Gastroesophageal sphincter (tissue), 4 donors: ENCODE data around the gene RAD18. TPM values are rescaled to one million over a fixed set of nuclear protein-coding genes. Genes with fewer than 3 reads are reported as not detected.

Experiments
- ATAC-seq: fragments of 150-250 bp; one replicate; pipeline ENCODE4 v1.9.1; 2016; ENCODE audit warnings: mild to moderate bottlenecking, moderate library complexity
- H3K27ac ChIP-seq, 4 donors: fragments of 200-600 bp; sonication (generic) in 3 of 4; 1 replicate in 3 of 4; 2 replicates in 1 of 4; pipeline ENCODE4 v1.5.1; 2016 to 2019
- H3K27me3 ChIP-seq: fragments of 200-600 bp; sonication (generic); one replicate; pipeline ENCODE4 v1.5.1; 2019
- H3K36me3 ChIP-seq, 2 donors: fragments of 200-600 bp; sonication (generic); one replicate each; pipeline ENCODE4 v1.5.1; 2019; ENCODE audit warnings: control low read depth in 1 of 2
- H3K4me1 ChIP-seq, 3 donors: fragments of 200-600 bp; sonication (generic); 1 replicate in 2 of 3; 2 replicates in 1 of 3; pipeline ENCODE4 v1.5.1; 2016 to 2019; ENCODE audit warnings: control low read depth in 2 of 3
- H3K4me3 ChIP-seq, 2 donors: fragments of 200-600 bp; sonication (generic); one replicate each; pipeline ENCODE4 v1.5.1; 2019; ENCODE audit warnings: mild to moderate bottlenecking in 1 of 2, moderate library complexity in 1 of 2
- H3K9me3 ChIP-seq, 3 donors: fragments of 200-600 bp; sonication (generic); one replicate each; pipeline ENCODE4 v1.5.1; 2017 to 2019; ENCODE audit warnings: control low read depth in 2 of 3
- EP300 ChIP-seq: sonication (generic); formaldehyde crosslinking; IDR thresholded peaks from one replicate; pipeline ENCODE4 v1.6.1; 2017; ENCODE audit warnings: antibody characterized with exemption, mild to moderate bottlenecking
- POLR2A ChIP-seq, 2 donors: fragments of 450-650 bp; IDR thresholded peaks; one replicate each; pipeline ENCODE4 v1.6.1; 2017; ENCODE audit warnings: antibody characterized with exemption in 2 of 2, mild to moderate bottlenecking in 2 of 2, moderate library complexity in 1 of 2
- POLR2AphosphoS5 ChIP-seq: sonication (generic); formaldehyde crosslinking; IDR thresholded peaks from one replicate; pipeline ENCODE4 v1.6.1; 2017; ENCODE audit warnings: antibody characterized with exemption
- WGBS, 2 donors: methylation state at CpG; one replicate each; pipeline ENCODE4 v1.1.5; 2018; ENCODE audit warnings: low coverage in 1 of 2; 5-methylcytosine and 5-hydroxymethylcytosine counted together
- total RNA-seq, 4 donors: library from RNA; depleted of rRNA; stranded (reverse); fragments of >200 nt; gene quantifications; one replicate each; pipeline ENCODE4 v1.1.0, GENCODE V29; 2016
- TF ChIP-seq, protein P1 (sequence below), 4 experiments: fragments of 200-600 bp in 2 of 4; fragments of 450-650 bp in 2 of 4; sonication (generic) in 1 of 4; IDR thresholded peaks; one replicate each; pipeline ENCODE4 v1.5.1; 2017 to 2019; ENCODE audit warnings: antibody characterized with exemption in 4 of 4, mild to moderate bottlenecking in 2 of 4, moderate library complexity in 2 of 4

RAD18 gene
- total RNA-seq, 4 donors from 2014 or later, result 5.7 to 7.8 (median 6.6) TPM

GRCh38 chr3:8887435-8888300, 75.6 kb downstream of the RAD18 start:
- peaks cover 0 to 53% of the 10 kb centered on the region in 2 donors for H3K36me3 ChIP-seq

DNA sequence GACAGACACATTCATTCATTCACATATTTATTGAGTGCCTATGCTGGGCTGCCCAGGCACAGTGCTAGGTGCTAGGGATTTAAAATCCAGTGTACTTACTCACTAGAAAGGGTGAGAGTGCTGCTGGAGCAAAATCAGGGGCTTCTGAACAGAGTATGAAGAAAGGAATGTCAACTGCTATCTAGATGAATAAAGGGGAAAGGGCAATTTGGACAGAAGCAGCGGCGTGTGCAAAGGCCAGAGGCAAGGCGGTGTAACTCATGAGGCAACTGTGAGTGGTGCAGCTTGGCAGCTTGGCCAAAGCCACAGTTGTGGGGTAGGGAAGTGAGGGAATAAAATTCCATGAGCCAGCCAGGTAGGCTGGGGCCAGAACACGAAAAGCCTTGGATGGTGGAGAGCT, 76.7 kb downstream of the RAD18 start:
- no peak for ATAC-seq
- TF ChIP-seq POLR2AphosphoS5, result no peak
- TF ChIP-seq, protein P1, sequence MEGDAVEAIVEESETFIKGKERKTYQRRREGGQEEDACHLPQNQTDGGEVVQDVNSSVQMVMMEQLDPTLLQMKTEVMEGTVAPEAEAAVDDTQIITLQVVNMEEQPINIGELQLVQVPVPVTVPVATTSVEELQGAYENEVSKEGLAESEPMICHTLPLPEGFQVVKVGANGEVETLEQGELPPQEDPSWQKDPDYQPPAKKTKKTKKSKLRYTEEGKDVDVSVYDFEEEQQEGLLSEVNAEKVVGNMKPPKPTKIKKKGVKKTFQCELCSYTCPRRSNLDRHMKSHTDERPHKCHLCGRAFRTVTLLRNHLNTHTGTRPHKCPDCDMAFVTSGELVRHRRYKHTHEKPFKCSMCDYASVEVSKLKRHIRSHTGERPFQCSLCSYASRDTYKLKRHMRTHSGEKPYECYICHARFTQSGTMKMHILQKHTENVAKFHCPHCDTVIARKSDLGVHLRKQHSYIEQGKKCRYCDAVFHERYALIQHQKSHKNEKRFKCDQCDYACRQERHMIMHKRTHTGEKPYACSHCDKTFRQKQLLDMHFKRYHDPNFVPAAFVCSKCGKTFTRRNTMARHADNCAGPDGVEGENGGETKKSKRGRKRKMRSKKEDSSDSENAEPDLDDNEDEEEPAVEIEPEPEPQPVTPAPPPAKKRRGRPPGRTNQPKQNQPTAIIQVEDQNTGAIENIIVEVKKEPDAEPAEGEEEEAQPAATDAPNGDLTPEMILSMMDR (IDR thresholded peaks at IDR 0.05), result no peak
- TF ChIP-seq EP300, result no peak
- no peak for TF ChIP-seq POLR2A (IDR thresholded peaks at IDR 0.05)
- Histone ChIP-seq H3K27me3 (no peaks in the 10 kb centered on the region), H3K4me1 (no peaks in the 10 kb centered on the region), H3K9me3 (no peaks in the 10 kb centered on the region), H3K36me3 (peaks cover 0 to 64% of the 10 kb centered on the region in 2 donors), H3K4me3 (no peak overlapping the region), H3K27ac (no peak overlapping the region)
- WGBS, 2 donors, result 75 to 90% methylated on average over 2 to 4 of the region's 4 CpGs

More at GRCh38 chr3:8887435-8888300, 75.6 kb downstream of the RAD18 start:
- H3K4me1 ChIP-seq, result no peaks in the 10 kb centered on the region
- no peak for ATAC-seq
- H3K27ac ChIP-seq, result no peak overlapping the region
- H3K4me3 ChIP-seq, result no peak overlapping the region
- WGBS, 2 donors, result 69 to 100% methylated on average over 3 to 7 of the region's 7 CpGs
- no peaks in the 10 kb centered on the region for H3K27me3 ChIP-seq
- TF ChIP-seq EP300 (no peak), POLR2AphosphoS5 (no peak), POLR2A (IDR thresholded peaks at IDR 0.05) (no peak)
- TF ChIP-seq, protein P1 (IDR thresholded peaks at IDR 0.05), result no peak
- H3K9me3 ChIP-seq, result no peaks in the 10 kb centered on the region

GRCh38 chr3:8885536-8886316, 77.5 kb downstream of the RAD18 start:
- Histone ChIP-seq H3K4me3 (no peak overlapping the region), H3K27ac (no peak overlapping the region), H3K4me1 (no peaks in the 10 kb centered on the region), H3K36me3 (peaks cover 0 to 70% of the 10 kb centered on the region in 2 donors), H3K27me3 (no peaks in the 10 kb centered on the region), H3K9me3 (no peaks in the 10 kb centered on the region)
- TF ChIP-seq EP300 (no peak), POLR2A (IDR thresholded peaks at IDR 0.05) (no peak), POLR2AphosphoS5 (no peak)
- TF ChIP-seq, protein P1 (IDR thresholded peaks at IDR 0.05), result no peak
- ATAC-seq, result no peak

DNA sequence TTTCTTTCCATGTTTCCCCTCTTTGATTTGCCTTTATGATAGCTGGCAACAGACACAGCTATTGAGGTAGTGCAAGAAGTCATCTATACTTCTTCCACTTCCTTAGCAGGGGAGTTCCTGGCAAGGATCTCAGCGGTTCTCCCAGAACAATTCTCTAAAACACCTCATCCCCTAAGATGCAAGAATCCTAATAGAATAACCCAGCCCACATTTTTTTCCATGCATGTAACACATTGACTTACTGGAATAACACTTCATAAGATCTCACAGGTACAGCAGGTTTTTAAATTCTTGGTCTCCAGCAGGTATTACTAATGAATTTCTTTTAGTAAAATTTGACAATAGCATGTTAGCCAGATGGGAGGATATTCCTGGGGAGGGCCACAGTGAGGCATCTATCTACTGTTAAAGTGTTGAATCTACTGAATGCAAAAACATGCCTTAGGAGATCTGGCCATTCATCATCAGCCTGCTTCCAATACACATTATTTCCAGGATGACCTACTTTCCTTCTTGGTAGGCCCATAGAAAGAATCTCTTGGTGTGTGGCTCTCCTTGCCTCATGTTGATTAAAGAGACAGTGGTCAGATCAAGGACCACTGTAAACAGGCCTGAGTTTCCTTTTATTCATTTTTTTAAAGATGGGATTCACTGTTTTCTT, 78.5 kb downstream of the RAD18 start:
- ATAC-seq, result no peak
- Histone ChIP-seq H3K9me3 (no peaks in the 10 kb centered on the region), H3K4me3 (no peak overlapping the region), H3K36me3 (peaks cover 0 to 71% of the 10 kb centered on the region in 2 donors), H3K4me1 (no peaks in the 10 kb centered on the region), H3K27ac (no peak overlapping the region), H3K27me3 (no peaks in the 10 kb centered on the region)
- TF ChIP-seq, protein P1 (IDR thresholded peaks at IDR 0.05), result no peak
- TF ChIP-seq POLR2A (IDR thresholded peaks at IDR 0.05), result no peak
- no peak for TF ChIP-seq POLR2AphosphoS5
- no peak for TF ChIP-seq EP300
- WGBS, 2 donors, result 100% methylated on average over 1 of the region's 1 CpG
